HT1080 (cell line): Measurements from ENCODE around the gene ASH1L. TPM values are rescaled to one million over a fixed set of nuclear protein-coding genes. Genes with fewer than 3 reads are reported as not detected.
"Not testable (repeated sequence)": the region's sequence is repeated elsewhere in the genome, so short reads cannot be mapped to it uniquely, and the experiment has no call there.

Source experiments
- DNase-seq: peaks from one replicate; pipeline ENCODE4 v3.0.0-alpha.2; 2015; ENCODE audit warnings: low read depth
- total RNA-seq: library from RNA; depleted of rRNA; stranded (reverse); fragments of >200 nt; shearing (Covaris generic); gene quantifications from 2 replicates; pipeline ENCODE4 v1.2.3, GENCODE V29; 2014

ASH1L gene
- total RNA-seq, 1 experiment from 2014 or later, result 12.7 TPM

- DNase-seq, result no peak
Measured at GRCh38 chr1:155453141-155453540, 109.5 kb downstream of the ASH1L start.

- no peak for DNase-seq
Measured at GRCh38 chr1:155451199-155451598, 111.4 kb downstream of the ASH1L start.

GRCh38 chr1:155442431-155442830 lies 120.2 kb downstream of the ASH1L start:
- DNase-seq, result not testable (repeated sequence)

GRCh38 chr1:155437405-155437804 lies 125.2 kb downstream of the ASH1L start:
- DNase-seq, result no peak

GRCh38 chr1:155433831-155434389 lies 128.7 kb downstream of the ASH1L start:
- not testable (repeated sequence) for DNase-seq

GRCh38 chr1:155433128-155433830 lies 129.3 kb downstream of the ASH1L start:
- not testable (repeated sequence) for DNase-seq

- no peak for DNase-seq
Measured at GRCh38 chr1:155424091-155424490, 138.5 kb downstream of the ASH1L start.

- no peak for DNase-seq
Measured at GRCh38 chr1:155420788-155421187, 141.8 kb downstream of the ASH1L start.

- not testable (repeated sequence) for DNase-seq
Measured at GRCh38 chr1:155411840-155412239, 150.8 kb downstream of the ASH1L start.

- no peak for DNase-seq
Measured at GRCh38 chr1:155410931-155411330, 151.7 kb downstream of the ASH1L start.

- no peak for DNase-seq
Measured at GRCh38 chr1:155396874-155397476, 165.6 kb downstream of the ASH1L start.

- no peak for DNase-seq
Measured at GRCh38 chr1:155392898-155393411, 169.6 kb downstream of the ASH1L start.

GRCh38 chr1:155389826-155390225 lies 172.8 kb downstream of the ASH1L start:
- no peak for DNase-seq

GRCh38 chr1:155385836-155386235 lies 176.8 kb downstream of the ASH1L start:
- not testable (repeated sequence) for DNase-seq

GRCh38 chr1:155383406-155383805 lies 179.2 kb downstream of the ASH1L start:
- DNase-seq, result no peak

- DNase-seq, result no peak
Measured at GRCh38 chr1:155379631-155380090, 182.9 kb downstream of the ASH1L start.

GRCh38 chr1:155379180-155379579 lies 183.4 kb downstream of the ASH1L start:
- DNase-seq, result no peak

- no peak for DNase-seq
Measured at GRCh38 chr1:155360051-155360450, 202.6 kb downstream of the ASH1L start.

GRCh38 chr1:155352631-155353030 lies 210.0 kb downstream of the ASH1L start:
- DNase-seq, result no peak

GRCh38 chr1:155342842-155343241 lies 219.8 kb downstream of the ASH1L start:
- DNase-seq, result no peak

GRCh38 chr1:155339515-155340097 lies 223.0 kb downstream of the ASH1L start:
- no peak for DNase-seq

GRCh38 chr1:155334962-155335361 lies 227.6 kb downstream of the ASH1L start:
- DNase-seq, result no peak
